AG04450 (cell line): ENCODE data around the gene SNRNP35. TPM values are rescaled to one million over a fixed set of nuclear protein-coding genes. Genes with fewer than 3 reads are reported as not detected.

Experiments
- CTCF ChIA-PET: fragments of 300-600, 350-600 bp; formaldehyde crosslinking; extraction: SDS; loops from one replicate; lab custom pipeline; 2022; ENCODE audit warnings: antibody characterized with exemption, inconsistent platforms; lab: Charles Lee
- POLR2A ChIA-PET: fragments of 350-600 bp; formaldehyde crosslinking; extraction: SDS; loops from one replicate; lab custom pipeline; 2021; ENCODE audit warnings: antibody characterized with exemption, inconsistent platforms; lab: Yijun Ruan, JAX
- DNase-seq: peaks from one replicate; pipeline ENCODE4 v3.0.0-alpha.2; 2011; ENCODE audit warnings: low read depth, low spot score
- H3K27ac ChIP-seq: one replicate; pipeline ENCODE4 v1.5.1; 2012; ENCODE audit warnings: low read depth, low read length, control low read depth
- H3K27me3 ChIP-seq: one replicate; pipeline ENCODE4 v1.6.0; 2012; ENCODE audit warnings: low read length; ENCODE audit not compliant: control insufficient read depth, insufficient read depth
- H3K4me3 ChIP-seq: 2 replicates; pipeline ENCODE4 v1.5.1; 2011; ENCODE audit warnings: mild to moderate bottlenecking, low read depth, low read length, control low read depth
- H3K9me3 ChIP-seq: 2 replicates; pipeline ENCODE4 v1.5.1; 2012; ENCODE audit warnings: low read length; ENCODE audit not compliant: control insufficient read depth, insufficient read depth
- CTCF ChIP-seq: IDR thresholded peaks from 2 replicates; pipeline ENCODE4 v1.5.1; 2011; ENCODE audit warnings: low read depth, low read length, control low read depth, inconsistent platforms
- polyA plus RNA-seq: library from polyadenylated mRNA; depleted of rRNA; stranded (reverse); fragments of >200 nt; gene quantifications from 2 replicates; pipeline ENCODE4 v1.2.3, GENCODE V29; 2011

The SNRNP35 gene
- polyA plus RNA-seq, 1 experiment, result 13.0 TPM

- no peak for TF ChIP-seq CTCF
- Histone ChIP-seq H3K4me3 (no peak overlapping the region), H3K27ac (no peak overlapping the region), H3K27me3 (no peaks in the 10 kb centered on the region), H3K9me3 (no peaks in the 10 kb centered on the region; the same call in 1 of the 2 replicates)
- CTCF ChIA-PET, result no interaction called here
- DNase-seq, result no peak
- POLR2A ChIA-PET, result no interaction called here
These were observed 24.9 kb downstream of the SNRNP35 start for GRCh38 chr12:123482876-123483275.

- Histone ChIP-seq H3K4me3 (no peak overlapping the region), H3K9me3 (no peaks in the 10 kb centered on the region; the same call in 1 of the 2 replicates), H3K27me3 (no peaks in the 10 kb centered on the region), H3K27ac (no peak overlapping the region)
- ChIA-PET CTCF (no interaction called here), POLR2A (no interaction called here)
- no peak for DNase-seq
- no peak for TF ChIP-seq CTCF
These were observed 25.8 kb downstream of the SNRNP35 start for GRCh38 chr12:123483602-123484248.

GRCh38 chr12:123485756-123486155 lies 27.8 kb downstream of the SNRNP35 start:
- Histone ChIP-seq H3K4me3 (no peak overlapping the region), H3K27ac (no peak overlapping the region), H3K27me3 (no peaks in the 10 kb centered on the region), H3K9me3 (no peaks in the 10 kb centered on the region; the same call in 1 of the 2 replicates)
- ChIA-PET POLR2A (no interaction called here), CTCF (no interaction called here)
- DNase-seq, result no peak
- TF ChIP-seq CTCF, result no peak

- DNase-seq, result no peak
- ChIA-PET POLR2A (no interaction called here), CTCF (no interaction called here)
- no peak for TF ChIP-seq CTCF
- no peak overlapping the region for H3K4me3 ChIP-seq
- no peaks in the 10 kb centered on the region for H3K27me3 ChIP-seq
- no peak overlapping the region for H3K27ac ChIP-seq
- no peaks in the 10 kb centered on the region; the same call in 1 of the 2 replicates for H3K9me3 ChIP-seq
These were observed 29.5 kb downstream of the SNRNP35 start for GRCh38 chr12:123487428-123487827.

- no peak for DNase-seq
- no peak overlapping the region for H3K27ac ChIP-seq
- no peaks in the 10 kb centered on the region for H3K27me3 ChIP-seq
- H3K4me3 ChIP-seq, result no peak overlapping the region
- no peaks in the 10 kb centered on the region; the same call in 1 of the 2 replicates for H3K9me3 ChIP-seq
- TF ChIP-seq CTCF, result no peak
- ChIA-PET CTCF (no interaction called here), POLR2A (no interaction called here)
These were observed 30.7 kb downstream of the SNRNP35 start for GRCh38 chr12:123488539-123489230.
